ENCODE results near the gene B4GALNT2.

DNA sequence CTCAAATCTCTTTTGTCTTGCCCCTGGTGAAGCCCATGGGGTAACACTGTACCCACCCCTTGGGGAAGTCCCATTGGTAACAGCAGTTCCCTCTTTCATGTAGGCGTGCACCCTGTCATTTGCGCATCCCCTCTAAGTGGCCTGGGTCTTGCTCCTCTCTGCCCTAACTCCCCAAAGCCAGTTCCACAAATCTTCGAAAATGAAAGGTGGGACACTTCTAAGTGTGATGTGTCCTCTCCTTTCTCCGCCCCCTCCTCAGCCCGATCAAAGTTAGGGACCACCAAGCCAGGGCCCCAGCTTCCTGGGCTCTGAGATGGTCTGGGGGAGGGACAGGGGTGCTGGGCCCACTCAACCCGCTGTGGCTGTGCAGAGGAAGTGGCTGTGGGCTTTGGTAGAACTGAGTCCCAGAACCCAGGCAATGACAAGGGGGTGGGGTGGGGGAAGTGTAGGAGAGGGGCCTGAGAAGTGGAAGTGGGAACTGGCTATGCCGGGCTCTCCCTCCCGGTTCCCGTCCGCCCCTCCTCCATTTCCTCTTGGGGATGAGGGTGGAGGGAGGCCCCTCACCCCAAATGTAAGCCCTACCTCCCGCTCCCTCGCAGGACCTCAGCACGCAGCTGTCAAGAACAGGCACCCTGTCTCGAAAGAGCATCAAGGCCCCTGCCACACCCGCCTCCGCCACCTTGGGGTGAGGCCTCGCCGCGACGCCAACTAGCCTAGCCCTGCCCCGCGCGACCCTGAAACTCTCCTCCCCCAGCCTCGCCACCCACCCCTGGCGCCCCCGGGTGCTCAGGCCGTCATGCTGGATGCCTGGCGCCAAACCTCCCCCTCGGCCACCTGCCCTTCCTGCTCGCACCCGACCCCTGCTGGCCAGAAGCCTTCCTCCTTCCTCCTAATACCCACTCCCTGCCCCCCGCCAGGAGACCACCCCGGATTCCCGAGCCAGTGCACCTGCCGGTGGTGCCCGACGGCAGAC lies 86.7 kb downstream of the B4GALNT2 start:
- TF ChIP-seq GATA2 (IDR thresholded peaks at IDR 0.05; ENCODE audit: low read depth, low read length) (no peak), GATA3 (IDR thresholded peaks at IDR 0.05; ENCODE audit: low read depth, low read length) (no peak)
